OCI-LY1 (cell line): Measurements from ENCODE around the gene SPDYE3.
"Not testable (repeated sequence)": the region's sequence is repeated elsewhere in the genome, so short reads cannot be mapped to it uniquely, and the experiment has no call there.

Experiments
- H2AFZ ChIP-seq: fragments of 200-600 bp; sonication (generic), shearing (Covaris generic); 2 replicates; pipeline ENCODE4 v1.6.0; 2014; ENCODE audit warnings: antibody characterized with exemption, mild to moderate bottlenecking, low read length
- H3F3A ChIP-seq: fragments of 200-600 bp; sonication (generic), shearing (Covaris generic); 2 replicates; pipeline ENCODE4 v1.6.0; 2014; ENCODE audit warnings: mild to moderate bottlenecking, antibody characterized with exemption, low read length, moderate library complexity; ENCODE audit not compliant: insufficient read depth
- H3K27ac ChIP-seq: fragments of 200-600 bp; sonication (generic); 2 replicates; pipeline ENCODE4 v1.5.1; 2014; ENCODE audit warnings: low read length, mixed run types, mild to moderate bottlenecking, low read depth; ENCODE audit not compliant: poor library complexity, severe bottlenecking
- H3K27me3 ChIP-seq: fragments of 200-600 bp; sonication (generic); 2 replicates; pipeline ENCODE4 v1.6.0; 2014; ENCODE audit warnings: antibody characterized with exemption, mild to moderate bottlenecking, low read length, moderate library complexity; ENCODE audit not compliant: insufficient read depth
- H3K36me3 ChIP-seq: fragments of 200-600 bp; sonication (generic); 2 replicates; pipeline ENCODE4 v1.6.1; 2014; ENCODE audit warnings: mild to moderate bottlenecking, antibody characterized with exemption, low read length, moderate library complexity, mixed read lengths; ENCODE audit not compliant: insufficient read depth
- H3K4me1 ChIP-seq: fragments of 200-600 bp; sonication (generic); 2 replicates; pipeline ENCODE4 v1.5.1; 2014; ENCODE audit warnings: mild to moderate bottlenecking, low read length, moderate library complexity; ENCODE audit not compliant: insufficient read depth, severe bottlenecking
- H3K4me2 ChIP-seq: fragments of 200-600 bp; sonication (generic), shearing (Covaris generic); 2 replicates; pipeline ENCODE4 v1.6.1; 2014; ENCODE audit warnings: low read length
- H3K4me3 ChIP-seq: fragments of 200-600 bp; sonication (generic); 2 replicates; pipeline ENCODE4 v1.5.1; 2014; ENCODE audit warnings: low read length, low read depth, mild to moderate bottlenecking, mixed read lengths; ENCODE audit not compliant: poor library complexity, severe bottlenecking
- H3K79me2 ChIP-seq: fragments of 200-600 bp; shearing (Covaris generic); 2 replicates; pipeline ENCODE4 v1.6.1; 2016; ENCODE audit warnings: mixed run types, low read length, mixed read lengths; ENCODE audit not compliant: insufficient read depth
- H3K9ac ChIP-seq: fragments of 200-600 bp; sonication (generic), shearing (Covaris generic); 2 replicates; pipeline ENCODE4 v1.6.1; 2014; ENCODE audit warnings: mild to moderate bottlenecking, low read length, mixed read lengths
- H3K9me2 ChIP-seq: fragments of 200-600 bp; sonication (generic), shearing (Covaris generic); 2 replicates; pipeline ENCODE4 v1.6.1; 2014; ENCODE audit warnings: low read depth, mild to moderate bottlenecking, low read length, mixed read lengths
- H3K9me3 ChIP-seq: fragments of 200-600 bp; shearing (Covaris generic); 2 replicates; pipeline ENCODE4 v1.6.1; 2014; ENCODE audit warnings: low read length, mixed read lengths
- H4K20me1 ChIP-seq: fragments of 200-600 bp; sonication (generic), shearing (Covaris generic); 2 replicates; pipeline ENCODE4 v1.6.0; 2016; ENCODE audit warnings: mild to moderate bottlenecking, low read length; ENCODE audit not compliant: insufficient read depth
- CTCF ChIP-seq: fragments of 200-600 bp; sonication (generic), shearing (Covaris generic); IDR thresholded peaks from 2 replicates; pipeline ENCODE4 v1.5.1; 2017; ENCODE audit warnings: mild to moderate bottlenecking, antibody characterized with exemption, low read length, moderate library complexity, mixed read lengths
- EZH2 ChIP-seq: fragments of 200-600 bp; sonication (generic), shearing (Covaris generic); IDR thresholded peaks from 2 replicates; pipeline ENCODE4 v1.8.0; 2017; ENCODE audit warnings: borderline replicate concordance, mixed run types, mild to moderate bottlenecking, antibody characterized with exemption, low read length, moderate library complexity, mixed read lengths

Gene SPDYE3

GRCh38 chr7:100338083-100338696, 30.7 kb downstream of the SPDYE3 start:
- not testable (repeated sequence) for H3K27me3 ChIP-seq, H3K79me2 ChIP-seq, H3F3A ChIP-seq, H3K9me3 ChIP-seq, H4K20me1 ChIP-seq, H2AFZ ChIP-seq, H3K9me2 ChIP-seq
- Histone ChIP-seq H3K36me3 (peaks cover 40% of the 10 kb centered on the region), H3K9ac (peak overlapping the region; percentile 48), H3K27ac (peak overlapping the region; percentile 87), H3K4me3 (peak overlapping the region; percentile 84), H3K4me1 (peaks cover 44% of the 10 kb centered on the region), H3K4me2 (peak overlapping the region; percentile 73)

GRCh38 chr7:100341286-100341685, 33.8 kb downstream of the SPDYE3 start:
- not testable (repeated sequence) for H3F3A ChIP-seq, H3K9me3 ChIP-seq, H3K79me2 ChIP-seq, H4K20me1 ChIP-seq, H3K9me2 ChIP-seq, H3K9ac ChIP-seq, H2AFZ ChIP-seq, H3K4me3 ChIP-seq, H3K27me3 ChIP-seq
- H3K4me1 ChIP-seq: peaks cover 50% of the 10 kb centered on the region
- peaks cover 53% of the 10 kb centered on the region for H3K36me3 ChIP-seq
- peak overlapping the region; percentile 14; the same call in 1 of the 2 replicates for H3K4me2 ChIP-seq
- peak overlapping the region; percentile 36 for H3K27ac ChIP-seq

GRCh38 chr7:100342765-100343164, 35.3 kb downstream of the SPDYE3 start:
- TF ChIP-seq CTCF (no peak), EZH2 (no peak)
- Histone ChIP-seq H3K9me2 (no peaks in the 10 kb centered on the region), H2AFZ (no peak overlapping the region), H3K4me1 (peaks cover 44% of the 10 kb centered on the region), H3K36me3 (peaks cover 62% of the 10 kb centered on the region), H3K27ac (no peak overlapping the region), H3K4me2 (no peak overlapping the region), H3K9me3 (no peaks in the 10 kb centered on the region), H3F3A (peaks cover 5% of the 10 kb centered on the region; the same call in 1 of the 2 replicates), H3K4me3 (no peak overlapping the region), H3K27me3 (no peaks in the 10 kb centered on the region), H4K20me1 (no peaks in the 10 kb centered on the region), H3K79me2 (no peaks in the 10 kb centered on the region), H3K9ac (no peak overlapping the region)

- H3K9me2 ChIP-seq, H3K27me3 ChIP-seq, H2AFZ ChIP-seq, H3K4me2 ChIP-seq, H3K9ac ChIP-seq, H3K79me2 ChIP-seq, H3K9me3 ChIP-seq, H4K20me1 ChIP-seq, H3K4me3 ChIP-seq, H3F3A ChIP-seq: not testable (repeated sequence)
- Histone ChIP-seq H3K27ac (peak overlapping the region; percentile 92), H3K36me3 (peaks cover 69% of the 10 kb centered on the region), H3K4me1 (peaks cover 34% of the 10 kb centered on the region)
These were observed 36.6 kb downstream of the SPDYE3 start for GRCh38 chr7:100344124-100344559.
